ENCODE results near the gene CACNA1S.
A peak's percentile ranks its signal among the peaks of the same experiment; 100 is the strongest.

CACNA1S gene

DNA sequence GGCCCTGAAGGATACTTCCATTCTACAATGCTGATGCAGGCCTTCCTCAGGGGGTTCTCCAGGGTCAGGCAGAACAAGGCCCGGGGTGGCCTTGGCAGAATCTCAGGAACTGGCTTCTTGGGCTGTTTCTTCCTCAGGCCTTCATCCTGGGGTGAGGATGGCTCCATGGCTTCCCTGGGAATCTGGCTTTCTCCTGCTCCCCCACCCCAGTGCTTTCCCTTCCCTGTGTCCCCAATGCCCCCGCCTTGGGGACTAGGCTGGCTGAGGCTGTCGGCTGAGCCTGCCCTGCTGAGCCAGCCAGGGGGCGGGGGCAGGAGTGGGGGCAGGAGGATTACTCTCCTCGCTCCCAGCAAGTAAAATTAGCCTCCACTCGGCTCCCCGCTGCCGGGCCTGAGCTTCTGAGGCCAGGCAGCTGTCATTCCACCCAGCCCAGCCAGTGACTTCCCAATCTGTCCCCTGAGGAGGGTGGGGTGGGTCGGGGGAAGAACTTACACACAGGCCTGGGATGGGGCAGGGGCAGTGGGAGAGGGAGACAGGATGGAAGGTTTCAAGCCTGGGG, at the start of gene CACNA1S:
TSS of gene CACNA1S (minus strand) at position 254 of the 559 bp plus-strand sequence. CDS start at position 167, 87 bp downstream.
- no peak for DNase-seq (ENCODE audit: low spot score)

DNA sequence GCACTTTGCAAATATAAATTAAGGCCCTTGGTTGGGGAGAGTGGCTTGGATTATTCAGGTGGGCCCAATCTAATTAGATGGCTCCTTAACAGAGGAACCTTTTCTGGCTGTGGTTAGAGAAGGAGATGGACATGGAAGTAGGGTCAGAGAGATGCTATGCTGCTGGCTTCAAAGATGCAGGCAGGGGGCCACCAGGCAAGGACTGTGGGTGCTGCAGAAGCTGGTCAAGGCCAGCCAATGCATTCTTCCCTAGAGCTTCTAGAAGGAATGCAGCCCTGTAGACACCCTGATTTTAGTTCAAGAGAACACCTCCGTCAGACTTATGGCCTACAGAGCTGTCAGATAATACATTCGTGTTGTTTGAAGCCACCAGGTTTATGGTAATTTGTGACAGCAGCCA, 45.7 kb upstream of the CACNA1S start:
- no peak for DNase-seq (ENCODE audit: low spot score)

DNA sequence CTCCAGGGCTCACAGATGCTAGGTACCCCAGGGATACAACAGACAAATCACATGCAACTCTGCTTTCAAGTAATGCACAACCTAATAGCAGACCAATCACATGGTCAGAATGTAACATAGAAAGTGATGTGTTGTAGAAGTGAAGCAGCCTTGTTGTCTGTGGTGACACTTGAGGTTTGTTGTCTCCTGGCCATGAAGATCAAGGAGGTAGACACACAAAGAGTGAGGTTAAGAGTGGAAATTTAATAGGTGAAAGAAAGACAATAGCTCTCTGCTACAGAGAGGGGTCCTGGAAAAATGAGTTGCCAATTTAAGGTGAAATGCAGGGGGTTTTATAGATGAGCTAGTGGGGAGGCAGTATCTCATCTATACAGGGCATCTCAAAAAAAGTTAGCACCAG, 44.6 kb upstream of the CACNA1S start:
- no peak for DNase-seq (ENCODE audit: low spot score)

DNA sequence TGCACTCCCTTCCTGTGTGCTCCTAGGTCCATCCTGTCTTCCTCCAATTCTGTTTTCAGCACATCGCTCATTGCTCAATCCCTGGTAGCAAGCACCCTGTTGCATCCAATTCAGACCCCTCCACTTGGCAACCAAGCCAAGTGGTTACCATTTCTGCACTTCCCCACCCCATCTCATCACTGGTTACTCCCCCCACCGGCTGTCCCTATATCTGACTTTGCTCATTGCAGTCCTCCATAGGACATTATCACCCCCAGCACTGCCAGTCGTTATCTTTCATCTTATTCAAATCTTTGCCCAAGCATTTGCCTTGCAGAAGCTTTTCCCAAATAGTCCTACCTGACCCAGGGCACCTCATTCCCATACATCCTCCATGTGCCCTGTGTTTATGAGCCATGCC, 44.1 kb upstream of the CACNA1S start:
- no peak for DNase-seq (ENCODE audit: low spot score)

DNA sequence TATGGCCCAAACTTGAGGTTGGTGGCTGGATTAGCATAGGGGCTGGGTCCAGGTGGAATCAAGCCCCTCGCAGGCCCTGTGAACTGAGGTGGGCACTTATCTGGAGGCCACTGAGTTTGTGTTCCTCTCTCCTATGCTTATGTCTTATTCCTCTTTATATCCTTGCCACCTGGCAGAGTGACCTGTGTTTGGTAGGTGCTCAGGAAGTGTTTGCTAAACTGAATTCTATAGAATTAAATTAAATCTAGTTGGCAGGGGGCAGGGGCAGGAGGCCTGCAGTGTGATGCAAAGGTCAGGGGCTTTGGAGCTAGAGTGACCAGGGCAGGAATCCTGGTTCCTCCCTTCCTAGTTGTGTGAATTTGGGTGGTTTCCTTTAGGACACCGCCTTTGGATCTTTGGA, 43.1 kb upstream of the CACNA1S start:
- no peak for DNase-seq (ENCODE audit: low spot score)

DNA sequence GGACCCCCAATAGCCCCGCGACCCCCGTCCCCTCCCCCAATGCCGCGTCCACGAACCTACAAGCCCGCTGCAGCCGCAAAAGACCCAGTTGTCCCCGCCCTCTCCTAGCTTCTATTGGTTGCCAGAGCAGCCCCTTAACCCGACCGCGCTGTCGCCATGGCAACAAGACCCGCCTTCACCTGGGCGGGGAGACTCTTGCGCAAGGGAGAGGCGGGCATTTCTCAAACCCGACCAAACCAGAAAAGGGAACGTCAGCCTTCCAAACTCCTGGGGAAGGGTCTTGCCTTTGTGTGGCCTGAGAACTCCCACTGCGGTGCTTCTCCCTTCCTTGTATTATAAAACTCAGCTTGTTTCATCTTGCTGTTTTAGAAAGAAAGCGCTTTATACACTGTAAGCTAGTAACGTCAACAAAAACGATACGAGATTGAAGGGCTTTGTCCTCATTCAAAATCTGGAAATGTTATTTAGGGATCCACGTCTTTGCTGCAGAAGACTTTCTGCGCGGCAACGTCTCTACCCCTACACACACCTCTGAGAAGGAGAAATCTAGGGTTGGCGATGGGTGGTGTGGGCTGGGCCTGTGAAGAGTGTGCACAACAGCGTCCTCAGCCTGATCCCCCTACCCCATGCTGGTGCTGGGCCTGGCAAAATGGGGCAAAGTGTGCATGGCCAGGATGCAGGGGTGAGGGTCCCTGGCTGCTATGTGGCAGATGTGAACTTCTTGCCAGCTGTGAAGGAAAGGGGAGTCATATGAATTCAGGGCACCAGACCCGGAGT, 42.4 kb upstream of the CACNA1S start, which contains the start of gene TMEM9:
TSS of gene TMEM9 (minus strand) at position 86 of the 777 bp plus-strand sequence. CDS start 551 bp downstream, outside the sequence.
- DNase-seq (ENCODE audit: low spot score), result peak; percentile 99

DNA sequence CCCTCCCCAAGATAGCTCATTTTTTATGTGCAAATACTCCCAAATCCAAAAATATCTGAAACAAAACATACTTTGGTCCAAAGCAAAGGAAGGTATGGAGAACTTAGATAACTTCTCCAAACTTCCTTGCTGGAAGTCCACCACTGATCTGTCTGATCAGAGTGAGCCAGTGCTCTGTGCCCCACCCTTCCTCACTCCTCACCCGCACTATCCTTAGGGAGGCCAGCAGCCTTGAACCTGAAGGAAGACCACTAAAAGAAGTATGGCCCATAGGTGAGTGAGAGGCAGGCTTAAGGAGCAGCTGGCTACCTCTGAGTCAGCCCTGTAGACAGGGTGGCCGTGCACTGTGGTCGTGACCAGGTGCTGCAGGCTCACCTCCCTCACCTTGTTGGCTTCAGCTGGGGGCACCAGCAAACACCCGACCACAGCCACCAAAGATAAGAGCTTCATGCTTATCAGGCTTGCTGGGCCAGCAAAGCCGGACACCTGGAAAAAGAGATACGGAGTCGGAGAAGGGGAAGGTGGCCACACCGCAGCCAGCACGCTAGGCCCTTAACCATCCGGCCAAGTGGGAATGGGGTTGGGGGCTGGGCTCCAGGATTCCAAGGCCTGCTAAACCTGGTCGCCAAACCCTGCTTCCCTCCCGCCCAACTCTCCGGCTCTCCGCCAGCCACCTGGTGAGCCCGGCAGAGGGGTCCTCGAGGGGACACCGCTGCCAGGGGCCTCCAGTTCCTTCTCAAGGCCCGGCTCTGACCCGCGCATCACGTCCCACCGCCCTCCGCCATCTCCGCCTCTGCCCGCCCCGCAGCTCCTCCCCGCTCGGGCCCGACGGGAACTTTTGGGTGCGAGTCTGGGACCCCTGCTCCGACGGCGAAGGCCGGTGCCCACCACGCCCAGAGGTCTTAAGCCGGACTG, 41.5 kb upstream of the CACNA1S start:
- DNase-seq (ENCODE audit: low spot score), result no peak

DNA sequence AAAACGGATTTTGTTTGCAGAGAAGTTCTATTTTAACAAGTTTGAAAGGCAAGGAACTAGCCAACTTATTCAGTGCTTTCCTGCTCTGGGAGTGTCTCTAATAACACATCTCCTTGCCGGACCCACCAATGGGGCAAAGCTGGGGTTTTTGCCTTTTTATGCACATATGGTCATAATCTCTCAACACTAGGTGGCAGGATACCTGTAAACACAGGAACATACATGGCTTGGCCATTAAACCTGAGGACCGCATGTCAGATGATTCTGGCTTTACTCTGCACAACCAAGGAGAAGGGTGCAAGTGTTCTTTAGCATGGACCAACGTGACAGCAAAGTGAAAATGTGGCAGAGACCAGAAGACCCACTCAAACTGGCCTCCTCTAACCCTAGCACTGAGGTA, 37.2 kb upstream of the CACNA1S start:
- DNase-seq (ENCODE audit: low spot score), result peak; percentile 29

DNA sequence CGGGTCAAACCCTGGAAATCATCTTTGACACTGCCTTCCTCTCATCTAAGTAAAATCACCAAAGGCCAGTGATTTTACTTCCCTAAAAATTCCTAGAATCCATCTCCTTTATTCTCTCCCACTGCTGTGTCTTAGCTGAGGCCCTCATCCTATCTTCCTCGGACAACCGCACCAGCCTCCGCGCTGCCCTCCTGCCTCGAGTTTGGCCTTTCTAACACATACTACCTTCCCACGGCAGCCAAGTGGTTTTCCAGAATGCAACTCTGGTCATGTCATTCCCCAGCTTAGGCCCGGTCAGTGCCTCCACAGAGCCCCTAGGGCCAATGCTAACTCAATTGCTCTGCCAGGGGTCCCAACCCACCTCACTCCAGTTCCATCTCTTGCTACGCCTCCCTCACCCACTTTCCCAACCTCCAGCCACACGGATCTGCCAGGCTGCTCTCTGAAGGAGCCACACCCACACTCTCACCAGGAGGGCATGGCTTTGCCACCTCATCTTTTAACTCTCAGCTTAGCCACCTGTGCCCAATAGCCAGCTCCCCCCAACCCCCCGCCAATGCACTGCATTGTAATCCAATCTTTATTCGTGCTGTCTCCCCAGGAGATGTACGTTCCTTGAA, 35.3 kb upstream of the CACNA1S start:
- DNase-seq (ENCODE audit: low spot score), result no peak

DNA sequence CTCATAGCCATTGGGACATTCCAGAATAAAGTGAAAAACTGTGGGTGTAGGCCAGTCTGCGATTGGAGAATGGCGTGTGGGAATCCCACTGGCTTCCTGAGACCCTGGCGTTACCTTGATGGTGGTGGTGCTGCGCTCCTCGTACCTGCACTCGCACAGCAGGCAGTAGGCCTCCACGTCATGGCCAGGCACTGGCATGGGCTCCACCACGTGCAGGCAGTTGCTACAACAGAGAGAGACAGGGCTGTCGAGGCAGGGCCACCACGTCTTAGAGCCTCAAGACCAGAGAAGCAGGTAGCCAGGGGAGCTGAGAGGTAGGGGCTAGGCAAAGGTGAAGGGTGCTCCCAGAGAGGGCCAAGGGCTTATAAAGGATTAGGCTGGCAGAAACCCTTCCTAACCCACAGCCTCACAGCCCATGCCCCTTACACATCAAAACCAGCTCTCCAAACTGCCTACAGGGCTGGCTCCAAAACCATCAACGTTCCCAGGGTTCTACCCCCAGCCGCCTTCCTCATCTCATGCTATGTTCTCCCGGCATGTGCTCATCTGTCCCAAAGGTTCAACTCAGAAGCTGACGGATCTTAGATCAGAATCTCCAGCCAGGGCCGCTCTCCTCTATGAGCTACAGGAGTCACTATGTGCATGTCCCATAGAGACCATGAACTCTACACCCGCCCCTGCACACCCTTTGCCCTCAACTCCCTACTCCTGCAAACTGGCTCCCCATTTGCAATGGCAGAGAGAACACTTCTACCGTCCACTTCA, 34.6 kb upstream of the CACNA1S start:
- no peak for DNase-seq (ENCODE audit: low spot score)

DNA sequence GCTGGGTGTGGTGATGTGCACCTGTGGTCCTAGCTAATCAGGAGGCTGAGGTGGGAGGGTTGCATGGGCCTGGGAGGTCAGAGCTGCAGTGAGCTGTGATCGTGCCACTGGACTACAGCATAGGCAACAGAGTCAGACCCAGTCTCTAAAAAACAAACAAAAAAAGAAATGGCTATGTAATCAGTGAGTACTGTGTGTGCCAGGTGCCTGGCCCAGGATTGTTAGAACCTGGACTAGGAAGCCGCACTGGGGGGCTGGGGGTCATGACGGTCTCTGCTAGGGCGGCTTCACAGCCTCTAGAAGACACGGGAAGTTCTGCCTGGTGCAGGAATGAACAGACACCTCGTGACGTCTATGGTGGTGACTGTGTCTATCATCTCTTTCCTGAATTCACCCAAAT, 33.6 kb upstream of the CACNA1S start:
- DNase-seq (ENCODE audit: low spot score), result no peak

DNA sequence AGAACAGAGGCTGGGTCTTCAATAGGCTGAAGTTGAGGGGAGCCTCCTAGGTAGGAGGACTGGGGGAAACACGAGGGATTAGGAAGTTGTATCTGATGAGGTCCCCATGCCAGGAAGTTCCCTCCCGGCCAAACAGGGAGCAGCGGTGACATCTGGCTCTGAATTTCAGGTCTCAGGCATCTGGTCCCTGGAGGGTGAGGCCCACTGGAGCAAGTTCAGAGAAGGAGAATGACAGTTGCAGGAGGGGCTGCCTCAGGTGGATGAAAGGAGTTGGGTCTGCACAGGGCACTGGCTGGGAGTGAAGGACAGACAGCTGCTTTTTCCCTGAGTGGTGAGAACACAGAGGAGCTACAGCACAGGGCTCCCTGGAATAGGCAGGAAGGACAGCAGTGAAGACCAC, 32.9 kb upstream of the CACNA1S start:
- no peak for DNase-seq (ENCODE audit: low spot score)

DNA sequence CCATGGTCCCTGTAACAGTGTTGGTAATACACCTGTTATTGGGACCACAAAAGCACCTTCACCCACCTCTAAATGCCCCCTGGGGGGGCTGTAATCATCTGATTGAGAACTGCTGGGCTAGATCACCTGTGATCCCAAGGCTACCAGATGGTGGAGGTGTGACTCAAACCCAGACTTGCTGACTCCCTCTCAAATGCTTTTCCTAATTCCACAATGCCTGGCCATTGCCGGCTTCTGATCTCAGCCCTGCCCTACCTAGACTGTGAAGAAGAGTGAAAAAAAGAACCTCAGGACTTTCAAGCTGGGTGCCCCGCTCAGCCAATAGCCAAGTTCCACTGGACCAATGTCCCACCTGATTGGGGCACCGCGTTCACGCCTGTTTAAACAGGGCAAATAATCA, 32.5 kb upstream of the CACNA1S start:
- no peak for DNase-seq (ENCODE audit: low spot score)

DNA sequence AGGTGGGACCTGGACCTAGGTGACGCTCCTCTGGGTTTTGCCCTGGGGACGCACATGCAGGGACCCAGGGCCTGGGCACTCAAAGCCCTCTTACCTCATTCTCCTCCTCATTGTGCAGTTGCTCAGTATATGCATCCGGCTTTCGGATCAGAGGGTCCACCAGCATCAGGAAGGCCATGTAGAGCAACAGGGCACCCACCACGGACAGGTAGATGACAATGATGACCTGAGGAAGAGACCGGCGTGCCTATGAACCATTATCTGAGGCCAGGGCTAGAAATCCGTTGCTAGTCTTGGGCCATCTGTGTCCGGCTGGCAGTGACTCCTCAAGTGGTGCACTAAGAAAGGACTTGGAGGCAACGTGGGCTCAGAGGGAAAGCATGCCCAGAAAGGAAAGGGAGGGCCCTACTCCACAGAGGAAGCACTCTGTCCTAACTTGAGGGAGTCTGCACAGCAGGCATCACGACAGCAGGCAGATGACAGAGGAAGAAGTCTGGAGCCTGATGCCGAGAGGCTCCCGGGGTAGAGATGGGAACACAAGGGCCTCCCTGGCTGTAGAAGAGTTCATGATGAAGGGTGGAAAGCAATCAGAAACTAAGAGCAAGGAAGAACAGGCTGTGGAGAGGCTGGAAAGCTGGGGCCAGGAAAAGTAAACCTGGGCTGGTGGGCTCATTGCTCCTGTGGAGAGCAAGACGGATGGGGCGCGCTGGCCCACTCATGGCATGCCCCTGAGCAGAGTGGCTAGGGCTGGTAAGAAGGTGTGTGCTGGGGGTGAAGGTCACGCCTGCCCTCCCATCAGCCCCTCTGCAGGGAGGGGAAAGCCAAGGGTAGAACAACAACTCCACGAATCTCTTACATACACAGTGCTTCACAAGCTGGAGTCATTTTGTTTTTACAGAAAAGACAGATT, 31.8 kb upstream of the CACNA1S start:
- no peak for DNase-seq (ENCODE audit: low spot score)

DNA sequence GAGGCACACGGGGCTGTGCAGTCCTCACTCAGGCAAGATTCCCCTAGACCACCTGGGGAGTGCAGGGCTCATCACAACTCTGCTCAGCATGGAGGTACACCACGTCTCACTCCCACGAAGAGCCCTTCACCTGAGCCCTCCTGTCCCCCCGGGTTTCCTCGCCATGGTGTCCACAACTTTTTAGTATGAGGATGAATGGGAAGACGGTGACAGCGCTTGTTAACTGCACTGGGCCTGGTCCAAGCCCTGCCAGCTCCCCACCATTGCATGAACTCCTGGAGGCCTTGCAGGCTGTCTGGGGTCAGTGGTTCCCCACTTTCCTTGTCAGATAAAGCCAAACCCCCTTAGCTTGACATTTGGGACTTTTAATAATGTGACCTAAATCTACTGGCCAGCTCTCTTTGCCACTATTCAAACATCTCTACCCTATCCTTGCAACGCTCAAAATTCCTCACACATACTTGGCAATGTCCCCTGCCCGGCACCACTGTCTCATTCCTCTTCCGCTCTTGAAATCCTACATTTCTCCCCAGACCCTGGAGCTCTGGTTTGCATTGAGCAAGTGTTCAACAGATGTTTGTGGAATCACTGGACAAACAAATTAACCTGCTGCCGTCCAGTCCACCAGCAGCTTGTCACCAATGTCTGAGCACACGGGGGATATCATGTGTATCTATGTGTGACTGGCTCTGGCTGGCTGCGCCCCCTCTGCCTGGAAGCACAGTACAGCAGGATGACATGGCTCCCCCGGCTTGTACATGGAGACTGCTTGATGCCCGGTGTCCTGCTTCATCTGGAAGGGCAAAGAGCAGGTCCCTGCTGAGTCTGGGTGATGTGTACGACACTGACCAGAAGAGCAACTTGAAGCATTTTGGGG, 30.9 kb upstream of the CACNA1S start:
- no peak for DNase-seq (ENCODE audit: low spot score)

DNA sequence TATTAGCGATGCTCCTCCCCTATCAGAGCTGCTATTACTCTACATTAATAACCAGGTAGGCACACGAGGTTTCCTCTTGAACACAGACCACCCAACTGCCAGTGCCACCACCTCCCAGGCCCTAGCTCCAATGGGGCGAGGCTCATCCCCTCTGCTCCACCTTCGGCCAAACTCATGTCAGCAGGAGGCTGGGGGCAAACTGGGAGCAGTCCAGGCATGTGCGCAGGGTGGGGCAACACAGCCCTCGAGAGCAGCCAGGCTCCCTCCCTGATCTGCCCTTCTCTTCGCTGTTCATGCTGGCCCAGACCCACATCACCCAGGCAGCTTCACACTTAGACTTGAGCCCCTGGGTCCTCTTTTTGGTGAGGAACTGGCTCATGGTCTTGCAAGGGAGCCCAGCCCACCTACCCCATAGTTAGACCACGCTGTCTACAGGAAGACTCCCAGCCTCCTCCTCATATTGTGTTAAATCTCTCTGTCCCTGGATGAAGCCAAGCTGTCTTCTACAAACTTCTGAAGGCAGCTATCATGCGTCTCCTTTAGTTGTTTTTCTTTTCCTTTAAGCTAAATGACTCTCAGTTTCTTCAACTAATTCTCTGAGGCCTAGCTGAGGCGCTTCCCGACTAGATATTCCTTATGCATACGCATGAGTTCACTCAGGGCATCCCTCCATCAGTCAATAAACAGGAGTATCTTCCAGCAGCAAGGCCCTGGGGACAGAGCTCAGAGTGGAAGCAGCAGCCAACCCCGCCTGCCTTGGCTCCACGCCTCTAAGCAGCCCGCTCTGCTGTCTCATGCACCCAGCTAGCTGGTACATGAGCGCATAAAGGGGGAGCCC, 30.0 kb upstream of the CACNA1S start:
- no peak for DNase-seq (ENCODE audit: low spot score)

DNA sequence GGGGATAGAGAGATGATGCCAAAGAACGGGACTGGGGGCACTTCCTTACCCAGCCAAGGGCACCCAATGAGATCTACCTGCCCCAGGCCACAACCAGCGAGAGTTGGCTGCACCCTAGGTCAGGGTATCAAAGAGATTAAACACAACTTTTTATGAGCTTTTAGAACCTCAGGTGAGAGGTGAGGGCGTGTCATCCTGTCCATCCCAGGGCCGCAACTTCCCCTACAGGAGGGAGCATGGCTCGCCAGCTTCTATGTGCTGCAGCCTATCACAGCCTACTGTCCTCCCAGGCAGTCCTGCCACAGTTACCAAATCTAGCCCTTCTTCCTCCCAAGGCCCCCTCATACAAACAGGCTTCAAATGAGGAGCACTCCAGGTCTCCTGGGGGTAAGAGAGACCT, 29.2 kb upstream of the CACNA1S start:
- no peak for DNase-seq (ENCODE audit: low spot score)

DNA sequence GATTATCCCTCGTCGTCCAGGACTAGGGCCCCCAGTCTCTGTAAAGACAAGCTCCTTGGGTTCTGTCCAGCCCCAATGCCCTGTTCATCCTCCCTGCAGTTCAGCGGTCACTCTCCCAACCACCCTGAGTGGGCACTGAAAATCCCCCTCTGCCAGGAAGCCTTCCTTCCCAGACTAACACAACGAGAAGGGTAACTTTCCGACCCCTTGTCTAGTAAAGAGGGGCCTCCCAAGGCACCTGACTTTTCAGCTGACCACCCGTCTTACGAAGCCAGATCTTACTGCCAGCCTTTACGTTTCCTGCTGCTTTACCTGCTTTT, 28.7 kb upstream of the CACNA1S start:
- no peak for DNase-seq (ENCODE audit: low spot score)

Data from AG20443 (cell line).